ENCODE results near the gene PTPN6.

The PTPN6 gene

DNA sequence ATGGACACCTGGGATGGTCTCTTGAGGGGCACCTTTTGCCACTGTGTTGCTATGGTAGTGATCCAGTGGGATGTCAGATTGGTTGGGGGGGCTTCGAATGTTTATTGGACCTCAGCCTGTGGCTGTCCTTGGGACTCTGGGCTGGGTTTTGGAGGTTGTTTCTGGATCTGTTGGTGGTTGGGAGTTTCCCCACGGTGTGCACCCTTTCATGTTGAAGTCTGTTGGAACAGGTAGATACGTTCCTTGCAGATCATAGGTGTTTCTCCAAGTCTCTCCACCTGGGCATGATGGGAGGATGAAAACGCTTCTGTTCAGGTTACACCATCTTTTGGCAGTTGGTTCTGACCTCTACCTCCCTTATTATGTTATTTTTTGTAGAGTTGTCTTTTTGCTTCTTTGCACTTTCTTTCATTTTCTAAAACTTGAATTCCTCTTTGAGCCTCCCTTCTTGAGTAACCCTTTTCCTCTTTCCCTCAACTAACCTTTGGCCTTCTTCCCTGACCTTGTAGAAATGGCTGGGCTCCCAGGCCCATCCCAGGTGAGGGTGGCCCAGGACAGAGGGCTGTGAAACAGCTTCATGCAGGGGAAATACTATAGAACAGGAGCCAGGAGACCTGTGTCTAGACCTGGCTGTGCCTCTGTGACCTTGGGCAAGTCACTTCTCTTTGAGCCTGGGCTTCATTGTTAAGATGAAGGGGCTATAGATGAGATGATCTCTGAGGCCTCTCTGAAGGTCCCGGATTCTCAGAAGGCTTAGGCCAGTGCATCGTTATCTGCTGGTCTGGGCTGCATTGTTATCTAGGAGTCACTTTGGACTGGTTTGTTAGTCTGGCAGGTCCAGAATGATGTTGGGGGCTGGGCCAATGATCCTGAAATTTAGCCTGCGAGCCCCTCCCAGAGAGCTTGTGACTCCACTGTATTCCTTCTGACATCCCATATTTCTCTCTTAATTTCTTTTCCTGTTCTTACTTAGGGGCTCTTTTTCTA lies 21.4 kb upstream of the PTPN6 start:
- no peak for DNase-seq (ENCODE audit: low read depth)
- peak overlapping the region; percentile 89 for H3K4me3 ChIP-seq (ENCODE audit: low read depth, low read length)
- TF ChIP-seq, protein P1, sequence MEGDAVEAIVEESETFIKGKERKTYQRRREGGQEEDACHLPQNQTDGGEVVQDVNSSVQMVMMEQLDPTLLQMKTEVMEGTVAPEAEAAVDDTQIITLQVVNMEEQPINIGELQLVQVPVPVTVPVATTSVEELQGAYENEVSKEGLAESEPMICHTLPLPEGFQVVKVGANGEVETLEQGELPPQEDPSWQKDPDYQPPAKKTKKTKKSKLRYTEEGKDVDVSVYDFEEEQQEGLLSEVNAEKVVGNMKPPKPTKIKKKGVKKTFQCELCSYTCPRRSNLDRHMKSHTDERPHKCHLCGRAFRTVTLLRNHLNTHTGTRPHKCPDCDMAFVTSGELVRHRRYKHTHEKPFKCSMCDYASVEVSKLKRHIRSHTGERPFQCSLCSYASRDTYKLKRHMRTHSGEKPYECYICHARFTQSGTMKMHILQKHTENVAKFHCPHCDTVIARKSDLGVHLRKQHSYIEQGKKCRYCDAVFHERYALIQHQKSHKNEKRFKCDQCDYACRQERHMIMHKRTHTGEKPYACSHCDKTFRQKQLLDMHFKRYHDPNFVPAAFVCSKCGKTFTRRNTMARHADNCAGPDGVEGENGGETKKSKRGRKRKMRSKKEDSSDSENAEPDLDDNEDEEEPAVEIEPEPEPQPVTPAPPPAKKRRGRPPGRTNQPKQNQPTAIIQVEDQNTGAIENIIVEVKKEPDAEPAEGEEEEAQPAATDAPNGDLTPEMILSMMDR (IDR thresholded peaks at IDR 0.05; ENCODE audit: control insufficient read depth, extremely low read depth, insufficient read depth): no peak

DNA sequence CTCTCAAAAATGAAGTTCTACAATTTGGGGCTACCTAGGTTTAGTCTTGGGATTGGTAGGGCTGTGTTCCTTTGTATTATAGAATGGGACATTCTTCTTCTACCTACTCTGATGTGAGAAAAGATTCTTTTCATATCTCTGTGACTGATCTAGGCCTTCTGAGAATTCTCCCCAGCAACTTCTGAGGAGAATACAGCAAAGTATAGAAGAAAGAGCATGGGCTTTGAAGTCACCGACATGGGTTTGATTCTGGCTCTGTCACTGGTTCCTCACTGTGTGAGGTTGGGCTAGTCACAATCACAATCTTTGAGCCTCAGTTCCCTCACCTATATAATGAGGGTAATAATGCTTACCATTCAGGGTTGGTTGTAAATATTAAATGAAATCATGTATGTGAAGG lies 18.4 kb upstream of the PTPN6 start:
- no peak overlapping the region for H3K4me3 ChIP-seq (ENCODE audit: low read depth, low read length)
- DNase-seq (ENCODE audit: low read depth): no peak
- TF ChIP-seq, protein P1 (IDR thresholded peaks at IDR 0.05; ENCODE audit: control insufficient read depth, extremely low read depth, insufficient read depth): no peak

DNA sequence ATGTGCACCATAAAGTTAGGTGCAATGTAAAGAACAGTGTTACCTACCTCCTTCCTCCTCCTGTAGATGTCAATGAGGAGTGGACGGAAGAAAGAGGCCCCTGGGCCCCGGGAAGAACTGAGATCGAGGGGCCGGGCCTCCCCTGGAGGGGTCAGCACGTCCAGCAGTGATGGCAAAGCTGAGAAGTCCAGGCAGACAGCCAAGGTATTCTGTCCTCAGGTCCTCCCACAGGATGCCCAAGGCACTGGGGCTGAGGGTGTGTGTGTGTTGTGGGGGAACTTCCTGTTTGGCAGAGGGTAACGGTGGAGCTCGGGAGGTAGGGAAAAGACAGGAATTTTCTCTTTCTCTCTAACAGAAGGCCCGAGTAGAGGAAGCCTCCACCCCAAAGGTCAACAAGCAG lies 17.0 kb upstream of the PTPN6 start:
- no peak for DNase-seq (ENCODE audit: low read depth)
- TF ChIP-seq, protein P1 (IDR thresholded peaks at IDR 0.05; ENCODE audit: control insufficient read depth, extremely low read depth, insufficient read depth): no peak
- no peak overlapping the region for H3K4me3 ChIP-seq (ENCODE audit: low read depth, low read length)

DNA sequence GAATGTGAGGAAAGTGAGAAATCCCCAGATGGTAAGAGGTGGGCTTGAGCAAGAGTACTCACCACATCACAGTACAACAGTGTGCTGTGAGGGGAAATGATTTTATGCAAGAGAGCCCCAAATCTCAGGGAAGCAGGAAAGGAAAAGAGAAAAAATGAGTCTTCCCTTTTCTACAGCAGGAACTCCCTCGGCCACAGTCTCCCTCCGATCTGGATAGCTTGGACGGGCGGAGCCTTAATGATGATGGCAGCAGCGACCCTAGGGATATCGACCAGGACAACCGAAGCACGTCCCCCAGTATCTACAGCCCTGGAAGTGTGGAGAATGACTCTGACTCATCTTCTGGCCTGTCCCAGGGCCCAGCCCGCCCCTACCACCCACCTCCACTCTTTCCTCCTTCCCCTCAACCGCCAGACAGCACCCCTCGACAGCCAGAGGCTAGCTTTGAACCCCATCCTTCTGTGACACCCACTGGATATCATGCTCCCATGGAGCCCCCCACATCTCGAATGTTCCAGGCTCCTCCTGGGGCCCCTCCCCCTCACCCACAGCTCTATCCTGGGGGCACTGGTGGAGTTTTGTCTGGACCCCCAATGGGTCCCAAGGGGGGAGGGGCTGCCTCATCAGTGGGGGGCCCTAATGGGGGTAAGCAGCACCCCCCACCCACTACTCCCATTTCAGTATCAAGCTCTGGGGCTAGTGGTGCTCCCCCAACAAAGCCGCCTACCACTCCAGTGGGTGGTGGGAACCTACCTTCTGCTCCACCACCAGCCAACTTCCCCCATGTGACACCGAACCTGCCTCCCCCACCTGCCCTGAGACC lies 15.6 kb upstream of the PTPN6 start:
- TF ChIP-seq, protein P1 (IDR thresholded peaks at IDR 0.05; ENCODE audit: control insufficient read depth, extremely low read depth, insufficient read depth): no peak
- no peak for DNase-seq (ENCODE audit: low read depth)
- H3K4me3 ChIP-seq (ENCODE audit: low read depth, low read length): no peak overlapping the region

DNA sequence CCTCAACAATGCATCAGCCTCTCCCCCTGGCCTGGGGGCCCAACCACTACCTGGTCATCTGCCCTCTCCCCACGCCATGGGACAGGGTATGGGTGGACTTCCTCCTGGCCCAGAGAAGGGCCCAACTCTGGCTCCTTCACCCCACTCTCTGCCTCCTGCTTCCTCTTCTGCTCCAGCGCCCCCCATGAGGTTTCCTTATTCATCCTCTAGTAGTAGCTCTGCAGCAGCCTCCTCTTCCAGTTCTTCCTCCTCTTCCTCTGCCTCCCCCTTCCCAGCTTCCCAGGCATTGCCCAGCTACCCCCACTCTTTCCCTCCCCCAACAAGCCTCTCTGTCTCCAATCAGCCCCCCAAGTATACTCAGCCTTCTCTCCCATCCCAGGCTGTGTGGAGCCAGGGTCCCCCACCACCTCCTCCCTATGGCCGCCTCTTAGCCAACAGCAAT lies 14.9 kb upstream of the PTPN6 start:
- TF ChIP-seq, protein P1 (IDR thresholded peaks at IDR 0.05; ENCODE audit: control insufficient read depth, extremely low read depth, insufficient read depth): no peak
- no peak for DNase-seq (ENCODE audit: low read depth)
- H3K4me3 ChIP-seq (ENCODE audit: low read depth, low read length): no peak overlapping the region

DNA sequence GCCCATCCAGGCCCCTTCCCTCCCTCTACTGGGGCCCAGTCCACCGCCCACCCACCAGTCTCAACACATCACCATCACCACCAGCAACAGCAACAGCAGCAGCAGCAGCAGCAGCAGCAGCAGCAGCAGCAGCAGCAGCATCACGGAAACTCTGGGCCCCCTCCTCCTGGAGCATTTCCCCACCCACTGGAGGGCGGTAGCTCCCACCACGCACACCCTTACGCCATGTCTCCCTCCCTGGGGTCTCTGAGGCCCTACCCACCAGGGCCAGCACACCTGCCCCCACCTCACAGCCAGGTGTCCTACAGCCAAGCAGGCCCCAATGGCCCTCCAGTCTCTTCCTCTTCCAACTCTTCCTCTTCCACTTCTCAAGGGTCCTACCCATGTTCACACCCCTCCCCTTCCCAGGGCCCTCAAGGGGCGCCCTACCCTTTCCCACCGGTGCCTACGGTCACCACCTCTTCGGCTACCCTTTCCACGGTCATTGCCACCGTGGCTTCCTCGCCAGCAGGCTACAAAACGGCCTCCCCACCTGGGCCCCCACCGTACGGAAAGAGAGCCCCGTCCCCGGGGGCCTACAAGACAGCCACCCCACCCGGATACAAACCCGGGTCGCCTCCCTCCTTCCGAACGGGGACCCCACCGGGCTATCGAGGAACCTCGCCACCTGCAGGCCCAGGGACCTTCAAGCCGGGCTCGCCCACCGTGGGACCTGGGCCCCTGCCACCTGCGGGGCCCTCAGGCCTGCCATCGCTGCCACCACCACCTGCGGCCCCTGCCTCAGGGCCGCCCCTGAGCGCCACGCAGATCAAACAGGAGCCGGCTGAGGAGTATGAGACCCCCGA lies 14.3 kb upstream of the PTPN6 start:
- DNase-seq (ENCODE audit: low read depth): no peak
- TF ChIP-seq, protein P1 (IDR thresholded peaks at IDR 0.05; ENCODE audit: control insufficient read depth, extremely low read depth, insufficient read depth): no peak
- peak overlapping the region; percentile 60 for H3K4me3 ChIP-seq (ENCODE audit: low read depth, low read length)

Measured in LNCaP clone FGC (cell line).